ENCODE results near the gene TMEM167B.
"Not testable (repeated sequence)": the region's sequence is repeated elsewhere in the genome, so short reads cannot be mapped to it uniquely, and the experiment has no call there.

The TMEM167B gene

GRCh38 chr1:109114342-109114674 lies 23.7 kb downstream of the TMEM167B start:
- no peak for DNase-seq

GRCh38 chr1:109115685-109116084 lies 25.1 kb downstream of the TMEM167B start:
- no peak for DNase-seq

GRCh38 chr1:109116286-109116685 lies 25.7 kb downstream of the TMEM167B start:
- no peak for DNase-seq

GRCh38 chr1:109118089-109118488 lies 27.5 kb downstream of the TMEM167B start:
- no peak for DNase-seq

- no peak for DNase-seq
These were observed 29.8 kb downstream of the TMEM167B start for GRCh38 chr1:109120356-109120755.

- no peak for DNase-seq
These were observed 40.5 kb downstream of the TMEM167B start for GRCh38 chr1:109131059-109131458.

- no peak for DNase-seq
These were observed 41.2 kb downstream of the TMEM167B start for GRCh38 chr1:109131800-109132199.

- no peak for DNase-seq
These were observed 42.6 kb downstream of the TMEM167B start for GRCh38 chr1:109133002-109133706.

GRCh38 chr1:109133815-109134214 lies 43.3 kb downstream of the TMEM167B start:
- no peak for DNase-seq

GRCh38 chr1:109134423-109134822 lies 43.9 kb downstream of the TMEM167B start:
- no peak for DNase-seq

GRCh38 chr1:109135940-109136339 lies 45.4 kb downstream of the TMEM167B start:
- DNase-seq = no peak

GRCh38 chr1:109136766-109137165 lies 46.2 kb downstream of the TMEM167B start:
- DNase-seq = no peak

GRCh38 chr1:109137958-109138357 lies 47.4 kb downstream of the TMEM167B start:
- no peak for DNase-seq

- no peak for DNase-seq
These were observed 47.8 kb downstream of the TMEM167B start for GRCh38 chr1:109138358-109138757.

GRCh38 chr1:109140392-109140791 lies 49.8 kb downstream of the TMEM167B start:
- no peak for DNase-seq

- DNase-seq = no peak
These were observed 51.7 kb downstream of the TMEM167B start for GRCh38 chr1:109142260-109142659.

- DNase-seq = not testable (repeated sequence)
These were observed 52.2 kb downstream of the TMEM167B start for GRCh38 chr1:109142725-109143124.

Data from activated CD8-positive, alpha-beta memory T cell treated with anti-CD3 and anti-CD28 coated beads, Interleukin-2, amount 50 U/mL, for 4 hours (primary cell).